Measurements from ENCODE around the gene MRNIP.

The MRNIP gene

GRCh38 chr5:179820127-179820482 lies 38.5 kb downstream of the MRNIP start:
- DNase-seq: no peak

- no peak for DNase-seq
Measured at GRCh38 chr5:179819296-179820126, 39.1 kb downstream of the MRNIP start.

GRCh38 chr5:179818746-179819295 lies 39.8 kb downstream of the MRNIP start:
- peak; percentile 89 for DNase-seq

GRCh38 chr5:179817890-179818745 lies 40.5 kb downstream of the MRNIP start:
- DNase-seq: no peak

- DNase-seq: no peak
Measured at GRCh38 chr5:179817470-179817840, 41.2 kb downstream of the MRNIP start.

- DNase-seq: no peak
Measured at GRCh38 chr5:179816796-179817469, 41.7 kb downstream of the MRNIP start.

GRCh38 chr5:179816401-179816795 lies 42.2 kb downstream of the MRNIP start:
- no peak for DNase-seq

GRCh38 chr5:179815491-179816249 lies 42.9 kb downstream of the MRNIP start:
- no peak for DNase-seq

- DNase-seq: no peak
Measured at GRCh38 chr5:179814090-179814489, 44.5 kb downstream of the MRNIP start.

GRCh38 chr5:179812997-179813607 lies 45.5 kb downstream of the MRNIP start:
- no peak for DNase-seq

GRCh38 chr5:179812135-179812825 lies 46.3 kb downstream of the MRNIP start:
- no peak for DNase-seq

- DNase-seq: peak; percentile 51
Measured at GRCh38 chr5:179806250-179807048, 52.2 kb downstream of the MRNIP start, which contains the start of gene MGAT4B. Gene MGAT4B, minus strand, starts transcription at chr5:179806866. Its CDS starts 283 bp downstream, at chr5:179806583.

GRCh38 chr5:179805529-179806249 lies 52.9 kb downstream of the MRNIP start:
- DNase-seq: no peak

GRCh38 chr5:179805070-179805528 lies 53.5 kb downstream of the MRNIP start:
- no peak for DNase-seq

- no peak for DNase-seq
Measured at GRCh38 chr5:179804555-179804947, 54.1 kb downstream of the MRNIP start.

- DNase-seq: no peak
Measured at GRCh38 chr5:179803651-179804554, 54.7 kb downstream of the MRNIP start.

- DNase-seq: no peak
Measured at GRCh38 chr5:179802950-179803562, 55.6 kb downstream of the MRNIP start.
